ENCODE data around the gene PYGB.

PYGB gene

DNA sequence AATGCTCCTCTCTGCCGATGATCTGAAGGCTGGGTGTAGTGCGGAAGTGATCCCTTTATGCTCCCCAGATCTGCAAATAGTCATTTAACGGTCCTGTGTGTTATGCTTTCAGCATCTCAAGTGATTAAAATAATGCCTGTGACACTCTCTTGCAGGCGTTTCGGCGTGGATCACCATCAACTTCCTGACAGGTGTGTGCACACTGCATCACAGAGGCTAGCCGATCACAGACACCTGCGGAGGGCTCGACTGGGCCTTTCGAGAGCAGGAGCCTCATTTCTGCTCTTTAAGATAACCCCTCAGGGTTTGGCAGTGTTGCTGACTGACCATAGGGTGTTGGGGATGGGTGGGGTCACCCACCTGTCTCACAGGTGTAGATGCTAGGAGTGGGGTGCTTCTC, 32.4 kb upstream of the PYGB start:
- in situ Hi-C loops (cut with MboI; ENCODE audit: low sequenced_read_pairs) = no loop called here

DNA sequence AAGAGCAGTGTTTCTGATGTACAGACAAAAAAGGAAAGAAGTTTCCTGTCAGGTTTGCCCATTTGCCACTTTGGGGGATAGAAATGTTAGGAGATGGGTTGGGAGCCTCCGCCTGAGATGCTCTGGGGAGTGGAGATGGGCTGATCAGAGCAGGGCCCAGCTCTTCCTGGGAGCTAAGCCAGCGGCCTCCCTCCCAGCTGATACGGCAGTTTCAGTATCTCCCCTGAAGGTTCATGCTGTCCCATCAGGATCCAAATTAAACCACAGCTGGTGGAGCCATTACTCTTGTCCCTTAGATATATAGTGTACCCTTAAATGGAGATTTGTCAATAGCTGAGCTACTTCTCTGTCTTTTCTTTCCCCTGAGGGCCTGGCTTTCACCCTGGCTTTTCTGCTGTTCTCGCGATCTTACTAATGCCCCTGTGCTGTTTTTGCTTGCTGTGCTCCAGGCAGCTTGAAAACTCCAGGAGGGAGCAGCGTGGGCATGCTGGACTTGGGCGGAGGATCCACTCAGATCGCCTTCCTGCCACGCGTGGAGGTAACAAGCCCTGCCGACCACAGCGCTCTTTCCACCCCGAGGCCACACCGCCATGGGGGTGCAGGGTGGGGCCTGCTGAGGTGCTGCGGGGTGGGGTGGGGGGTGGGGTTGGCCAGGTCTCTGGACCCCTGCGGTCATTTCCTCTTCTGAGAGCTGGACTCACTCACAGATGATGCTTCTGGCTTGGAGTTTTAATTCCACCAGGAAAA, 31.5 kb upstream of the PYGB start:
- in situ Hi-C loops (cut with MboI; ENCODE audit: low sequenced_read_pairs) = no loop called here

DNA sequence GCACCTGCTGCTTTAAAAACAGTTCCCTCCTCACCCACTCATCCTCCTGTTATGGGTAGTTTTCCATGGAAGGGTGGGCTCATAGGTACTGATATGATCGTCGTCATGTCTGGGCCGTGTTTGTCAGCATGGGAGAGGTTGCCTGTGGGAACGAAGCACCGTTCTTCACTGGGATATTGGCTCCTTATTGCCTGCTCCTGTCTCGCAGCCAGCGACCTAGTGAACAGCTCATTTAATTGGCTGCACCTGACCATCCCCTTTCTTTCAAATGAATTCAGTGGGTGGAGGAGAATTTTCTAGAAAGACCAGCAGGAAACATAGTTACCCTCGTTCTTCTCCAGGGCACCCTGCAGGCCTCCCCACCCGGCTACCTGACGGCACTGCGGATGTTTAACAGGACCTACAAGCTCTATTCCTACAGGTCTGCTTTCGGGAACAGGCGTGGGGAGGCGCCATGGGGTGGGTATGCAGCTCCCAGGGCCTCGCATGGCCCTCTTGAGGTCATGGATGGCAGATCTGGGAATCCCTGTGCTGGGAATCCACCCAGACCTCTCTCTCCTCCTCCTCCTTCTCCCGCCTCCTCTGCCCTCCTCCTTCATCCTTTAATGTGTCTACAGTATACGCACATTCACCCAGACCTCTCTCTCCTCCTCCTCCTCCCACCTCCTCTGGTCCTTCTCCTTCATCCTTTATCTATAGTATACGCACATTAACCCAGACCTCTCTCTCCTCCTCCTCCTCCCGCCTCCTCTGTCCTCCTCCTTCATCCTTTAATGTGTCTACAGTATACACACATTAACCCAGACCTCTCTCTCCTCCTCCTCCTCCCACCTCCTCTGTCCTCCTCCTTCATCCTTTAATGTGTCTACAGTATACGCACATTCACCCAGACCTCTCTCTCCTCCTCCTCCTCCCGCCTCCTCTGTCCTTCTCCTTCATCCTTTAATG, 30.4 kb upstream of the PYGB start:
- in situ Hi-C loops (cut with MboI; ENCODE audit: low sequenced_read_pairs) = no loop called here

DNA sequence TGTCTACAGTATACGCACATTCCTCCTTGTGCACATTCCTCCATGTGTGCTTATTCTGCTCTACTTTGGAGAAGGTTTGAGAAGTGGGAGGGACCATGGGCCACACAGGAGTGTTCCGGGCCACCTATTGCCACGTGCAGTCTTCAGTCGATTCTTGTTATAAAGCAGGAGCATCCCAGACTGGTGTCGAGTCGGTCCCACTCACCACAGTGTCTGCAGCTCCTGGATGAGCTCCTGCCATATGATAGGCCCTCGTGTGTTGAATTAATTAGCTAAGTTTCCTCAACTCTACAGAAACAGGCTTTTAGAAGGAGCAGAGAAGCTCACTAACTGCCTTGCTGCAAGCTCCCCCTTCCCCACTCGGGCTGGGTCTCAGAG, 29.8 kb upstream of the PYGB start:
- in situ Hi-C loops (cut with MboI; ENCODE audit: low sequenced_read_pairs) = no loop called here

DNA sequence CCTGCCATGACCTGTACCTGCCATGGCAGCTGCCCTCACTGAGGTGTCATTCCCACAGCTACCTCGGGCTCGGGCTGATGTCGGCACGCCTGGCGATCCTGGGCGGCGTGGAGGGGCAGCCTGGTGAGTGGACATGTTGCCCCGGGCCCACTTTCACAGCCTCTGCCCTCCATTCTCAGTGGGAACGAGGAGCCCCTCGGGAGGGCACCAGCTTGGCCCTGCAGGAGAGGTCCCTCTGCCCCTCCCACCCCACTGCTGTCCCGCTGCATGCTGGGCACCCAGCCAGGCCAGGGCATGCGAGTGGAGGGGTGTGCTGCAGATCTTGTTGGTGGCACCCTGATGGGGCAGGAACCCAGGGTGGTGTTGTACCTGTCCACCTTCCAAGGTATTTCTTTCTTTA, 29.4 kb upstream of the PYGB start:
- in situ Hi-C loops (cut with MboI; ENCODE audit: low sequenced_read_pairs) = no loop called here

DNA sequence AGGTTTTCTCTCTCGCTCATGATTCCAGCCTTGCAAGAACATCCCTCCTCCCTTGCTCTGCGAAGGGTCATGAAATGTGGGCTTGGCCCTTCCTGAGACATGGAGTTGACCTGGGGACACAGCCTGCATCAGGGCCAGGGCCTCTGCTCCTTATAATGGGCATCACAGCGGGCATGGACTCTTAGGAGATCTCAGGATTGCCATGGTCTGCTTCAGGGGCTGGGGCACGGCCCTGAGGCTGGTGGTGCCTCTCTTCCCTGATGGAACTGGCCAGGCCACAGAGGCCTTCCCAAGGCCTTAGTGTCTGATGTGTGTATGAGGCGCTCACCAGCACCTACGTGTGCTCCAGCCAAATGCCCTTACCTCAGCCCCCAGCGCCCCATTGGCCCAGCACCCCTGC, 28.5 kb upstream of the PYGB start:
- in situ Hi-C loops (cut with MboI; ENCODE audit: low sequenced_read_pairs) = no loop called here

DNA sequence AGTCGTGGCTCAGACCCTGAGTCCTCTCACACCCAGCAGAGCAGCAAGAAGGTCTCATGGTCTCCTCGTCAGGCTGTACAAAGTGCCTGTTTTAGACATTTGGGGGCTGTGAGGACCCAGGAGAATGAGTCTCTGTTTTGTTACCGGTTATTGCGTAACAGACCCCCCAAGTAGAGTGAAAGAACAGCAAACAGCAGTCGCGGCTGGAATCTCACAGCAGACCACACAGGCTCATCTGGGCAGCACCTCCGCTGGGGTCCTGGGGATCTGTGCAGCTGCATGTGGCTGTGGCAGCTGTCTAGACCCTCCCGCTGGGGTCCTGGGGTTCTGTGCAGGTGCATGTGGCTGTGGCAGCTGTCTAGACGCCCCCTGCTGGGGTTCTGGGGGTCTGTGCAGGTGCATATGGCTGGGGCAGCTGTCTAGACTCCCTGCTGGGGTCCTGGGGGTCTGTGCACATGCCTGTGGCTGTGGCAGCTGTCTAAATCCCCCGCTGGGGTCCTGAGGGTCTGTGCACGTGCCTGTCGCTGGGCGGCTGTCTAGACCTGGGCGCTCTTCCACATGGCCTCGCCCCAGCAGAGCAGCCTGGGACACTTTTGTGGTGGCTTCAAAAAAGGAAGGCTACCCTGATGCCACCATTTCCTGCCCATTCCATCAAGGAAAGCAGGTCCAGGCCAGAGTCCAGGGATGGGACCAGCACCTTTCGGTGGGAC, 27.7 kb upstream of the PYGB start:
- in situ Hi-C loops (cut with MboI; ENCODE audit: low sequenced_read_pairs) = no loop called here

DNA sequence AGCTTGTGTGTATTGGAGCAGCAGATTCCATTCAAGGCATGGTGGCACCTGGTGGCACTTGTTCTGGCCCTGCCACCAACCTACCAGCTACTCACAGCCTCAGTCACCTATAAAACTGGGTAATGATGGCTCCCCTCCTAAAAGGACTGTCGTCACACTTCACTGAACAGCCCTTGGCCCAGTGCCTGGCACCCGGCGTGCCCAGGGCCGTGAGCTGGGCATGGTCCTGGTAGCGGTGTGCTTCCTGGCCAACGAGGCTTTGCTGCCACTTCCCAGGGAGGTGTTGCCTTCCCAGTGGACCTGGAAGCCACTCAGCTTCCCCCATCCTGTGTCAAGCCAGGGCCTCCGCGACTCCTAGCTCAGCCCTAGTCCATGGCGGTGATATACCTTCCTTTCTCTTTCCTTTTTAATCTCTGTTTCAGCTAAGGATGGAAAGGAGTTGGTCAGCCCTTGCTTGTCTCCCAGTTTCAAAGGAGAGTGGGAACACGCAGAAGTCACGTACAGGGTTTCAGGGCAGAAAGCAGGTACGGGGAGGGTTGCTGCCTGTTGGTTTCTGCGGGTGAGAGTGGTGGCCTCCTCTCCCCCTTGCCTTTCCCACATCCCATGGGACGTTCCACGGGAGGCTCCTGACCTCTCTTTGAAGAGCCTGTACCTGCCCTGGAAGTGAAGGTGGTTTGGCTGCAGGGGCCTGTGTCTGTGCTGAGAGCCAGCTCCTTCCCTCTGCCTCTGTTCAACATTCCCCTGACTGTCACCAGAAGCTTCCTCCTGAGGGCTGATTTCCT, 26.9 kb upstream of the PYGB start:
- in situ Hi-C loops (cut with MboI; ENCODE audit: low sequenced_read_pairs) = no loop called here

DNA sequence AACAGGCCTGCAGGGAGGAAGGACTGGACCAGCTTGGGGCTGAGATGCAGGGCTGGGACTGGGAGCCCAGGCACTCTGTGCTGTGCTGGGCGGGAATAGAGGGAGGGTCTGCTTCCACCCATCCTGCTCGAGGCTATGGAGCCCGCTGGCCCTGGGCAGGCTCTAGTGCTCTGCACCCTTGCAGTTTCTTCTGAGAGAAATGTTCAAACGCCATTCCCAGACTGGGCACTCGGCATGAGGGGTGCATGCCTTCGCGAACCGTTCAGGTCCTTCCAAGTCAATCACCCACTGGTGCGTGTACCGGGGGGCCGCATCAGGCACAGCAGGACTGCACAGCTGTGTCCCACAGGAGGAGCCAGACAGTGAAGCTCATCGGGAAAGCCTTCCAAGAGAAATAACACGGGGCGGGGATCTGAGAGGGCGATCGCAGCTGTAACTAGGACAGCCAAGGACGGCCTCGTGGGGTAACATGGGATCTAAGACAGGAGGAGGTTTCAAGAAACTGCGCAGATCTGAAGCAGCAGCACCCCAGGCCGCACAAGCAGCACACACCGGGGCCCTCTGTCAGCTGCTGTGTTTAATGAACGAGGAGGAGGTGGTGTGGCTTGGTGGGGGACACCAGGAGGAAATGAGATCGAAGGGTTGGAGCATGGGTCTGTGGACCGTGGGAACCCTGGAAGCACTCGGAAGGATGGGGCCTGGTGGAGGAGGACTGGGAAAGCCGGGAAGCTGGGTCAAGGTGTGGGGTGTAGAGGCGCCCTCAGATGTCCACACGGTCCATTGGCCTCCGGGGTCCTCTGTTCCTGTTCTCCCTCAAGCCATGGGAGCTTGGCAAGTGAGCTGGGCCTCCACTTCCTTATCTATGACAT, 26.1 kb upstream of the PYGB start:
- in situ Hi-C loops (cut with MboI; ENCODE audit: low sequenced_read_pairs) = no loop called here

DNA sequence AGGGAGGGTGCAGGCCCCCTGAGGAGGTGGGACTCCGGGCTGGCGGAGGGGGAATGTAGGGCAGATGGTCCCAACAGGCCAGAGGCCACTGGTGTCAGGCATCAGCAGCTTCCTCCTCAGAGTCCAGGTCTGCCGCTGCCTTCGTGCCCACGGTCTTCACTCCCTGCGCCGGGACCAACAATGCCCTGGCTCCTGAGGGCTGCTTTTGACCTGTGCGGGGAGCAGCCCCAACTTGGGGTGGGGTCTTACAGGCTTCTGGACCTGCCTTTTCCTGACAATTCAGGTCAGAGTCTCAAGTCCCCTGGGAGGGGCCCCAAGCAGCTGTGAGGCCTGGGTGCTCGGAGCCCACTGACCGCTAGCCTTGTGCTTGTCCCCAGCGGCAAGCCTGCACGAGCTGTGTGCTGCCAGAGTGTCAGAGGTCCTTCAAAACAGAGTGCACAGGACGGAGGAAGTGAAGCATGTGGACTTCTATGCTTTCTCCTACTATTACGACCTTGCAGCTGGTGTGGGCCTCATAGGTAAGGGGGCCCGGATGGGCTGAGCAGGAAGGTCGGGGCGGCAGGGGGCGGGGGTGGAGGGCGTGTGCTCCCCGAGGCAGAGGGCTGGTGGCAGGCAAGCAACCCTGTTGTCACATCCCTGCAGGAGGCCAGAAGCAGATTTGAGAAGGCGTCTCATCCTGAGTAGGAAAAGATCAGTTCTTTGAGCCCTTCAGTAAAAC, 25.3 kb upstream of the PYGB start:
- in situ Hi-C loops (cut with MboI; ENCODE audit: low sequenced_read_pairs) = no loop called here

DNA sequence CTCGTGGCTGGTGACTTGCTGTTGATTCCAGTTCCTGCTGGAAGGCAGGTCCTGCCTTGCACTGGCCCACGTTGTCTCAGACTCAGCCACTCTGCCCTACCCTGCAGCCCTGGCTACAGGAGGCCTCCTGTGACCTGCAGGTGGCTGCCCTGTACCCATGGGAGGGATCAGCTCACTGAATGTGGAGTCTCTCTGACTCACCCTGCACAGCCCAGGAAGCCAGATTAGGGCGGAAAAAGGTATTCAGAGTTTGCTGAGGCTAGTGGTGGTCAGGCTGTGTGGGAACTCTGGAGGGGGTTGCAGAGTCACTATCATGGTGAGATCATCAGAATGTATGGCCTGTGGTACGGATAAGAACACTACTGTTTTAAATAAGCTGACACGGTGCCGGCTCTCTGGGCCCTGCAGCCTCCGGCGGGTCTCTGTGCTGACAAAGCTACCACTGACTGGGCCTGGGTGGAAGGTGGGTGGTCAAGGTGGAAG, 24.7 kb upstream of the PYGB start:
- in situ Hi-C loops (cut with MboI; ENCODE audit: low sequenced_read_pairs) = no loop called here

DNA sequence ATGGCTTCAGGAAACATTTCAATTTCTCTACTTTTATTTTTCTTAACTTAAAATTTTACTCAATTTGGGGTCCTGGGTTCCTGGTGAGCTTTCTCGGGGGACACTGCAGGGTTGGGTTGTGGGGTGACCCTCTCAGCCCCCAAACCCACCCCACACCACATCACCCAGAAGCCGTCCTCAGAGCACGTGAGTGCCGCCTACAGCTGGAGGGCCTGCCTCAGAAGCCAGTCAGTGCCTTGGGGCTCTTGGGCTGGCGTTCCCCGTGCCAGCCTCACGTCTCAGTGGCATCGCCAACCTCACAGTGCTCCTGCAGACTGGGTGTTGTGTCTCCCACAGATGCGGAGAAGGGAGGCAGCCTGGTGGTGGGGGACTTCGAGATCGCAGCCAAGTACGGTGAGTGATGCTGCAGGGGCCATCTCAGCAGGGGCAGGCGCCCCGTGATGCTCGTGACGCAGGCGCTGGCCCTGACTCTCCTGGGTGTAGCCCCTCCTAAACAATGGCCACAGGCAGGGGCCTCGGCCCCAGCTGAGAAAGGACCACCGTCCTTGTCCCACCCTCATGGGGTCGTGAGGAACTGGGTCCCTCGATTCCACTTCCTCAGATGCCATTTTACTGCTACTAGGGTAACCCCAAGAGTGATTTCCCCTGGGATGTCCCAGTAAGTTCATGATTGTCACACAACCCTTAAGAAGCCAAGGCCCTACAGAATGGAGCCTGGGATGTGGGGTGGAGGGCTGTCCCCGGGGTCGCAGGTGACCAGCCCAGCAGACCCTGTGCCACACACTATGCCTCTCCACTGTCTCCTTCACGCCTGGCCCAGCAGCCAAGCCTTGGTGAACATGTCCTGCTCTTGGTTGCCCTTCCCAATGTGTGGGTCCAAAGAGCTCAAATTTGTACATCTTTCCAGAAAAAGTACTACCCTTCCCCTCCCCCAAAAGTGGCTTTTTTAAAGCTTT, 23.8 kb upstream of the PYGB start:
- in situ Hi-C loops (cut with MboI; ENCODE audit: low sequenced_read_pairs) = no loop called here

DNA sequence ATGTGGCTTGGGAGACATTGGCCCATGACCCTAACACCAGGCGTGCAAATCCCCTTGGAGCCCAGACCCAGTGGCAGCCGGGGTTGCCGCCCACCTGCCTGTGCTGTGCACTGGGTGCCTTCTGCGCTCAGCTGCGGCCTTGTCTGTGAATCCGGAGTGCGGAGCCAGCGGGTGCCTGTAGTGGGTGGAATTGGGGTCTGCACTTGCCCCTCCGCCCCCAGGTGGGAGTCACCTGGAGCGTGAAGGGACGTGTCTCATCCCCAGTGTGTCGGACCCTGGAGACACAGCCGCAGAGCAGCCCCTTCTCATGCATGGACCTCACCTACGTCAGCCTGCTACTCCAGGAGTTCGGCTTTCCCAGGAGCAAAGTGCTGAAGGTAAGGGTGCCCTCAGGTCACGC, 22.9 kb upstream of the PYGB start:
- in situ Hi-C loops (cut with MboI; ENCODE audit: low sequenced_read_pairs) = no loop called here

DNA sequence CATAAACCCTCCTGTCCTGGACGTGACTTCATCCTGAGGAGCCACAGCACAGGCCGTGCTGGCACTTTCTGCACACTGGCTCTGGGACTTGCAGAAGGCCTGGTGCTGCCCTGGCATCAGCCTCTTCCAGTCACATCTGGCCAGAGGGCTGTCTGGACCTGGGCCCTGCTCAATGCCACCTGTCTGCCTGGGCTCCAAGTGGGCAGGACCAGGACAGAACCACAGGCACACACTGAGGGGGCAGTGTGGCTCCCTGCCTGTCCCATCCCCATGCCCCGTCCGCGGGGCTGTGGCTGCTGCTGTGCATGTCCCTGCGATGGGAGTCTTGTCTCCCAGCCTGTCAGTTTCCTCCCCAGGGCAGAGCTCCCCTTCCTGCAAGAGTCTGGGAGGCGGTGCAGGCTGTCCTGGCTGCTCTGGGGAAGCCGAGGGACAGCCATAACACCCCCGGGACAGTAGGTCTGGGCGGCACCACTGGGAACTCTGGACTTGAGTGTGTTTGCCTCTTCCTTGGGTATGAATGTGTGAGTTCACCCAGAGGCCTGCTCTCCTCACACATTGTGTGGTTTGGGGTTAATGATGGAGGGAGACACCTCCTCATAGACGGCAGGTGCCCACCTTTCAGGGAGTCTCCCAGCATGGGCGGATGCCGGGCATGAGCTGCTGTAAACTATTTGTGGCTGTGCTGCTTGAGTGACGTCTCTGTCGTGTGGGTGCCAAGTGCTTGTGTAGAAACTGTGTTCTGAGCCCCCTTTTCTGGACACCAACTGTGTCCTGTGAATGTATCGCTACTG, 22.0 kb upstream of the PYGB start:
- in situ Hi-C loops (cut with MboI; ENCODE audit: low sequenced_read_pairs) = no loop called here

DNA sequence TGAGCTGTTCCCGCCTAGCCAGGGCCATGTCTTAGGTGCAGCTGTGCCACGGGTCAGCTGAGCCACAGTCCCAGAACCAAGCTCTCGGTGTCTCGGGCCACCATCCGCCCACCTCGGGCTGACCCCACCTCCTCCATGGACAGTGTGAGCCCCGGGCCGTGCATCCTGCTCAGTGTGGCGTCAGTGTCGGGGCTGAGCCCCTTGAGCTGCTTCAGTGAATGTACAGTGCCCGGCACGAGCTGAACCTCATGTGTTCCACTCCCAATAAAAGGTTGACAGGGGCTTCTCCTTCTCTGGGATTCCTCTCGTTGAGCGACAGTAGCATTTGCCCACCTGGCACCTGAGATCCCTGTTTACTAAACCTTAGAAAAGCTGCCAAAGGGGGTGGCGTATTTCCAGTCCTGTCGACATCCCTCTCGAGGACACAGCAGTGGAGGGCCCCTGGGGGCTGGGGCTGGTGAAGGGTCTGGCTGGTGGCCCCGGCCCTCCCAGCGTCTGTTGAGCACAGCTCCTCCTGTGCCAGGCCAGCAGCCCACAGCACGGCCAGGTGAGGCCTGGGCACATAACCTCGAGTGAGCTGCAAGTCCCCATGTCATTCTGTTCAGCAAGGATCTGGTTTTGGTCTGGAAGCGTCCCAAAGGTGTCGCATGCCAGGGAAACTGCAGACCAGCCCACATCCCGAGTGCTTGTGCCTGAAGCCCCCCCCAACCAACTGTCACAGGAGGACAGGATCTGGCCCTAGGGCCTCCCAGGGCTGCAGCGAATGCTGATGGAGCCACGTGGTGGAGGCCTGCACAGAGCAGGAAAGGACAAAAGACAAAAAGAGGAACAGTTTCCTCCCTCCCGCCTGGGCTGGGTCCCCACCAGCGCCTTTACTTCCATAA, 21.2 kb upstream of the PYGB start:
- in situ Hi-C loops (cut with MboI; ENCODE audit: low sequenced_read_pairs) = no loop called here

DNA sequence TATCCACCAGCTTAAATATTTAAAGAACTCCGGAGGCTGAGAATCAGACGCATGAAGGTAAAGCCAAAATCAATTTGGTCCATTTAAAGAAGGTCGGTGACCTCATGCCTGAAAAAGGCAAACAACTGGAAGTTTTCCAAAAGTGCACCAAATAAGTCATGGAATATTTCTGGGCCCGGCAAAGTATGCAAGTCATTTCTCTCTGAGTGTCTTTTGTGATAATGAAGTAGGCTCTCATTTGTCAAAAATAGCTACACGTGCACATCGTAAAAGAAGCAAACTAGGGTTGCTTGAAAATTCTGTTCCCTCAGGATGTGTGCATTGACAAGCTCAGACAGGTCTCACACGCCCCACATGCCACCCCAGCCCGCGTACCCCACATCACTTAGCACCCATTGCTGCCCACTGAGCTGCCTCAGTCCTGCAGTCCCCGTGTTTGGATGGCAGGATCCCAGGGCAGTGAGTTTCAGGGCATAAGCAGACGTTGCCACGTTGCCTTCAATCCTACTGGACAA, 20.5 kb upstream of the PYGB start:
- in situ Hi-C loops (cut with MboI; ENCODE audit: low sequenced_read_pairs) = no loop called here

Data from HL-60/S4 (cell line).